ENCODE results near the gene ARL14EP. TPM values are rescaled to one million over a fixed set of nuclear protein-coding genes. Genes with fewer than 3 reads are reported as not detected.

ARL14EP gene
- polyA plus RNA-seq, 1 donor from 2014 or later: 44.5 TPM

GRCh38 chr11:30292545-30292944 is 30.4 kb upstream of the ARL14EP start:
- Histone ChIP-seq H2AFZ (ENCODE audit: low read depth, low read length) (no peak overlapping the region), H3K9me2 (ENCODE audit: insufficient read depth, low read length) (no peaks in the 10 kb centered on the region), H3K4me2 (ENCODE audit: low read length) (no peak overlapping the region), H3K4me3 (ENCODE audit: low read length) (no peak overlapping the region), H3K27ac (ENCODE audit: low read length) (no peak overlapping the region), H3K36me3 (ENCODE audit: insufficient read depth, low read length) (no peaks in the 10 kb centered on the region), H4K20me1 (ENCODE audit: insufficient read depth) (no peaks in the 10 kb centered on the region), H3F3A (ENCODE audit: insufficient read depth, low read length, poor library complexity, severe bottlenecking) (no peaks in the 10 kb centered on the region), H3K27me3 (ENCODE audit: insufficient read depth, low read depth, low read length) (no peaks in the 10 kb centered on the region), H3K9me3 (ENCODE audit: low read length) (no peaks in the 10 kb centered on the region), H3K9ac (ENCODE audit: low read length) (no peak overlapping the region), H3K79me2 (replicated peaks; ENCODE audit: insufficient read depth, low read length) (no peaks in the 10 kb centered on the region)
- TF ChIP-seq RAD21 (conservative IDR thresholded peaks at IDR 0.05) (no peak), EP300 (conservative IDR thresholded peaks at IDR 0.05; ENCODE audit: poor library complexity, severe bottlenecking) (no peak), MXI1 (conservative IDR thresholded peaks at IDR 0.05; ENCODE audit: poor library complexity, severe bottlenecking) (no peak), SMC3 (conservative IDR thresholded peaks at IDR 0.05; ENCODE audit: poor library complexity) (no peak), REST (IDR thresholded peaks at IDR 0.05; ENCODE audit: borderline replicate concordance) (no peak), POLR2AphosphoS5 (IDR thresholded peaks at IDR 0.05) (no peak), TAF1 (IDR thresholded peaks at IDR 0.05; ENCODE audit: low read depth) (no peak), EZH2 (IDR thresholded peaks at IDR 0.05; ENCODE audit: borderline replicate concordance, insufficient read depth, low read length, poor library complexity, severe bottlenecking) (no peak)
- TF ChIP-seq, protein P1, sequence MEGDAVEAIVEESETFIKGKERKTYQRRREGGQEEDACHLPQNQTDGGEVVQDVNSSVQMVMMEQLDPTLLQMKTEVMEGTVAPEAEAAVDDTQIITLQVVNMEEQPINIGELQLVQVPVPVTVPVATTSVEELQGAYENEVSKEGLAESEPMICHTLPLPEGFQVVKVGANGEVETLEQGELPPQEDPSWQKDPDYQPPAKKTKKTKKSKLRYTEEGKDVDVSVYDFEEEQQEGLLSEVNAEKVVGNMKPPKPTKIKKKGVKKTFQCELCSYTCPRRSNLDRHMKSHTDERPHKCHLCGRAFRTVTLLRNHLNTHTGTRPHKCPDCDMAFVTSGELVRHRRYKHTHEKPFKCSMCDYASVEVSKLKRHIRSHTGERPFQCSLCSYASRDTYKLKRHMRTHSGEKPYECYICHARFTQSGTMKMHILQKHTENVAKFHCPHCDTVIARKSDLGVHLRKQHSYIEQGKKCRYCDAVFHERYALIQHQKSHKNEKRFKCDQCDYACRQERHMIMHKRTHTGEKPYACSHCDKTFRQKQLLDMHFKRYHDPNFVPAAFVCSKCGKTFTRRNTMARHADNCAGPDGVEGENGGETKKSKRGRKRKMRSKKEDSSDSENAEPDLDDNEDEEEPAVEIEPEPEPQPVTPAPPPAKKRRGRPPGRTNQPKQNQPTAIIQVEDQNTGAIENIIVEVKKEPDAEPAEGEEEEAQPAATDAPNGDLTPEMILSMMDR (IDR thresholded peaks at IDR 0.05; ENCODE audit: poor library complexity, severe bottlenecking): no peak

- no peak overlapping the region for H2AFZ ChIP-seq (ENCODE audit: low read depth, low read length)
- no peaks in the 10 kb centered on the region for H3K9me3 ChIP-seq (ENCODE audit: low read length)
- H3K4me3 ChIP-seq (ENCODE audit: low read length): no peak overlapping the region
- H3K4me2 ChIP-seq (ENCODE audit: low read length): no peak overlapping the region
- H3K79me2 ChIP-seq (replicated peaks; ENCODE audit: insufficient read depth, low read length): no peaks in the 10 kb centered on the region
- TF ChIP-seq REST (IDR thresholded peaks at IDR 0.05; ENCODE audit: borderline replicate concordance): no peak
- TF ChIP-seq RAD21 (conservative IDR thresholded peaks at IDR 0.05): no peak
- no peak for TF ChIP-seq EP300 (conservative IDR thresholded peaks at IDR 0.05; ENCODE audit: poor library complexity, severe bottlenecking)
- no peak for TF ChIP-seq TAF1 (IDR thresholded peaks at IDR 0.05; ENCODE audit: low read depth)
- no peak for TF ChIP-seq SMC3 (conservative IDR thresholded peaks at IDR 0.05; ENCODE audit: poor library complexity)
- no peaks in the 10 kb centered on the region for H3F3A ChIP-seq (ENCODE audit: insufficient read depth, low read length, poor library complexity, severe bottlenecking)
- no peaks in the 10 kb centered on the region for H4K20me1 ChIP-seq (ENCODE audit: insufficient read depth)
- H3K36me3 ChIP-seq (ENCODE audit: insufficient read depth, low read length): no peaks in the 10 kb centered on the region
- H3K27me3 ChIP-seq (ENCODE audit: insufficient read depth, low read depth, low read length): no peaks in the 10 kb centered on the region
- no peak overlapping the region for H3K9ac ChIP-seq (ENCODE audit: low read length)
- H3K27ac ChIP-seq (ENCODE audit: low read length): no peak overlapping the region
- H3K9me2 ChIP-seq (ENCODE audit: insufficient read depth, low read length): no peaks in the 10 kb centered on the region
Observed at GRCh38 chr11:30295178-30295885, 27.6 kb upstream of the ARL14EP start.

All from neural cell (in vitro differentiated cells).